HepG2 (cell line): ENCODE measurements around the gene UBXN1. TPM values are rescaled to one million over a fixed set of nuclear protein-coding genes. Genes with fewer than 3 reads are reported as not detected.

Experiments
- ATAC-seq: fragments of 200-7000 bp; cut with Tn5 transposase; 3 replicates; pipeline ENCODE4 v1.9.1; 2020; ENCODE audit warnings: mild to moderate bottlenecking, moderate library complexity
- BruUV-seq: library from RNA; stranded (reverse); fragments of 400-500 nt; replicated peaks from 2 replicates; lab custom pipeline; 2021; lab: Mats Ljungman, UMichigan
- CTCF ChIA-PET: fragments of 300-600 bp; formaldehyde crosslinking; extraction: SDS; loops from one replicate; lab custom pipeline; 2021; ENCODE audit warnings: low total read pairs, inconsistent platforms, low intra/inter-chr PET ratio; lab: Yijun Ruan, JAX
- POLR2A ChIA-PET: fragments of 350-600 bp; sonication (Branson Sonifier 250); formaldehyde crosslinking; loops from one replicate; lab custom pipeline; 2020; ENCODE audit warnings: antibody characterized with exemption, inconsistent platforms; lab: Yijun Ruan, JAX
- DNase-seq: peaks from one replicate; pipeline ENCODE4 v3.0.0-alpha.2; 2015; ENCODE audit warnings: low spot score
- FAIRE-seq: peaks from 3 replicates; lab custom pipeline; 2011; peaks lifted over from hg19 to GRCh38; lab: Jason Lieb, UNC
- H2AFZ ChIP-seq: one replicate; pipeline ENCODE4 v1.6.1; 2011; ENCODE audit warnings: low read length, inconsistent platforms
- H3K27ac ChIP-seq: fragments of 300-600 bp; 3 replicates; pipeline ENCODE4 v1.8.0; 2011; ENCODE audit warnings: mixed run types, mild to moderate bottlenecking, mixed read lengths, low read length, inconsistent platforms; ENCODE audit not compliant: insufficient read depth; ENCODE audit errors: extremely low read length
- H3K27me3 ChIP-seq, 2 experiments: fragments of 200-600 bp in 1 of 2; 2 replicates in 1 of 2; 3 replicates in 1 of 2; pipeline versions ENCODE4 v1.6.0 to v1.8.0; 2011; ENCODE audit warnings: low read length in 2 of 2, mild to moderate bottlenecking in 2 of 2, moderate library complexity in 2 of 2, inconsistent platforms in 1 of 2; ENCODE audit not compliant: insufficient read depth in 2 of 2, control insufficient read depth in 1 of 2
- H3K36me3 ChIP-seq, 2 experiments: fragments of 200-600 bp in 1 of 2; replicated peaks in 1 of 2; 2 replicates in 1 of 2; 3 replicates in 1 of 2; pipeline versions ENCODE4 v1.5.1 to v1.8.0; 2011; ENCODE audit warnings: low read length in 2 of 2, inconsistent platforms in 1 of 2; ENCODE audit not compliant: insufficient read depth in 2 of 2, control insufficient read depth in 1 of 2
- H3K4me1 ChIP-seq: 2 replicates; pipeline ENCODE4 v1.5.1; 2012; ENCODE audit warnings: low read length, inconsistent platforms; ENCODE audit not compliant: insufficient read depth
- H3K4me2 ChIP-seq: 2 replicates; pipeline ENCODE4 v1.6.0; 2011; ENCODE audit warnings: low read depth, low read length, inconsistent platforms
- H3K4me3 ChIP-seq, 3 experiments: fragments of 200-600 bp in 1 of 3; sonication (generic), shearing (Covaris generic) in 1 of 3; replicated peaks in 1 of 3; 2 replicates each; pipeline ENCODE4 v1.5.1; 2011 to 2016; ENCODE audit warnings: low read length in 3 of 3, inconsistent platforms in 2 of 3, low read depth in 2 of 3, mild to moderate bottlenecking in 2 of 3, control low read depth in 1 of 3, mixed read lengths in 1 of 3; ENCODE audit not compliant: insufficient read depth in 1 of 3
- H3K79me2 ChIP-seq: one replicate; pipeline ENCODE4 v1.6.1; 2011; ENCODE audit warnings: low read length, inconsistent platforms; ENCODE audit not compliant: insufficient read depth
- H3K9ac ChIP-seq: 2 replicates; pipeline ENCODE4 v1.6.0; 2011; ENCODE audit warnings: mild to moderate bottlenecking, low read depth, low read length, inconsistent platforms; ENCODE audit not compliant: insufficient read depth
- H3K9me3 ChIP-seq: 2 replicates; pipeline ENCODE4 v1.5.1; 2012; ENCODE audit warnings: mild to moderate bottlenecking, low read length
- H4K20me1 ChIP-seq: 2 replicates; pipeline ENCODE4 v1.6.0; 2011; ENCODE audit warnings: inconsistent platforms, mild to moderate bottlenecking, low read length, moderate library complexity; ENCODE audit not compliant: insufficient read depth
- ATM ChIP-seq: fragments of 450-650 bp; IDR thresholded peaks from 2 replicates; pipeline ENCODE4 v1.7.1; 2017; ENCODE audit warnings: mild to moderate bottlenecking, borderline replicate concordance
- KLF6 ChIP-seq: IDR thresholded peaks from 2 replicates; pipeline ENCODE4 v1.8.0; 2016; ENCODE audit warnings: missing biosample characterization, missing genetic modification reagents
- MAFF ChIP-seq: IDR thresholded peaks from 2 replicates; pipeline ENCODE4 v1.6.1; 2011; ENCODE audit warnings: low read depth, low read length, improper control_type of control experiment
- MAFK ChIP-seq, 2 experiments: IDR thresholded peaks in 1 of 2; conservative IDR thresholded peaks in 1 of 2; 2 replicates each; pipeline ENCODE4 v1.6.1; 2011; ENCODE audit warnings: improper control_type of control experiment in 2 of 2, low read length in 2 of 2
- NFKBIZ ChIP-seq: IDR thresholded peaks from 2 replicates; pipeline ENCODE4 v1.6.1; 2018; ENCODE audit warnings: missing genetic modification reagents, missing compliant biosample characterization
- SP1 ChIP-seq, 2 experiments: fragments of 450-650 bp in 1 of 2; sonication (generic) in 1 of 2; formaldehyde crosslinking in 1 of 2; IDR thresholded peaks; 2 replicates each; pipeline versions ENCODE4 v1.4.0 to v1.6.1; 2016 to 2020; ENCODE audit warnings: missing genetic modification reagents in 1 of 2
- ZBTB8A ChIP-seq: sonication (generic); formaldehyde crosslinking; IDR thresholded peaks from 2 replicates; pipeline ENCODE4 v1.4.0; 2020; ENCODE audit warnings: mild to moderate bottlenecking, low read depth, missing genetic modification reagents, borderline replicate concordance
- ZNF256 ChIP-seq: sonication (generic); formaldehyde crosslinking; conservative IDR thresholded peaks from 2 replicates; pipeline ENCODE4 v1.4.0; 2020; ENCODE audit warnings: missing genetic modification reagents
- ZNF335 ChIP-seq: sonication (generic); formaldehyde crosslinking; IDR thresholded peaks from 2 replicates; pipeline ENCODE4 v1.4.0; 2020; ENCODE audit warnings: missing genetic modification reagents
- ZNF34 ChIP-seq: sonication (generic); formaldehyde crosslinking; IDR thresholded peaks from 2 replicates; pipeline ENCODE4 v1.4.0; 2020; ENCODE audit warnings: mild to moderate bottlenecking, missing genetic modification reagents, borderline replicate concordance
- ZNF557 ChIP-seq: sonication (generic); formaldehyde crosslinking; IDR thresholded peaks from 2 replicates; pipeline ENCODE4 v1.4.0; 2020; ENCODE audit warnings: missing genetic modification reagents
- ZNF614 ChIP-seq: IDR thresholded peaks from 2 replicates; pipeline ENCODE4 v1.6.1; 2018; ENCODE audit warnings: missing biosample characterization, missing genetic modification reagents, inconsistent platforms, borderline replicate concordance
- ZZZ3 ChIP-seq: sonication (generic); formaldehyde crosslinking; IDR thresholded peaks from 2 replicates; pipeline ENCODE4 v1.4.0; 2020; ENCODE audit warnings: missing genetic modification reagents, mild to moderate bottlenecking, borderline replicate concordance
- WGBS: methylation state at CpG from one replicate; pipeline ENCODE4 v1.1.6; 2017; ENCODE audit warnings: low lambda C conversion rate; 5-methylcytosine and 5-hydroxymethylcytosine counted together
- in situ Hi-C: cut with HindIII; loops from 2 replicates; pipeline ENCODE4 v1.10.0; 2017; ENCODE audit warnings: low pct_unique_long_range_greater_than_20kb; ENCODE audit not compliant: extremely low pct_ligation_motif_present
- intact Hi-C: fragments of 100-400 bp; cut with micrococcal nuclease; formaldehyde crosslinking; loops from one replicate; pipeline ENCODE4 v1.10.0; 2022; ENCODE audit not compliant: unreplicated experiment
- polyA plus RNA-seq, 8 experiments: library from polyadenylated mRNA; depleted of rRNA in 3 of 8; stranded (reverse) in 7 of 8; unstranded in 1 of 8; fragments of >200 nt; fragmentation: Illumina TruSeq in 4 of 8; extraction: Trizol in 4 of 8; gene quantifications; 2 replicates each; pipeline versions ENCODE4 v1.2.1 to v1.2.3, GENCODE V29; 2011 to 2016; ENCODE audit warnings: low read depth in 4 of 8, missing spikeins in 1 of 8, mixed read lengths in 1 of 8; ENCODE audit not compliant: insufficient read depth in 1 of 8
- total RNA-seq, 5 experiments: library from RNA; depleted of rRNA; stranded (reverse); fragments of >200 nt; fragmentation: Illumina TruSeq; extraction: Trizol; gene quantifications; 2 replicates each; pipeline ENCODE4 v1.2.3, GENCODE V29; 2016; ENCODE audit warnings: low read depth in 1 of 5
- TF ChIP-seq, protein P1 (sequence below): IDR thresholded peaks from 2 replicates; pipeline ENCODE4 v1.6.1; 2016; ENCODE audit warnings: control low read depth
- TF ChIP-seq, protein P2 (sequence below): sonication (generic); formaldehyde crosslinking; IDR thresholded peaks from 2 replicates; pipeline ENCODE4 v1.9.0; 2021; ENCODE audit warnings: missing genetic modification reagents, borderline replicate concordance

Gene UBXN1
- total and polyA plus RNA-seq, 2 of the 13 experiments (the other 11 are each of a cell fraction or from before 2014, with no cell fraction given): 47.5 to 52.4 TPM

DNA sequence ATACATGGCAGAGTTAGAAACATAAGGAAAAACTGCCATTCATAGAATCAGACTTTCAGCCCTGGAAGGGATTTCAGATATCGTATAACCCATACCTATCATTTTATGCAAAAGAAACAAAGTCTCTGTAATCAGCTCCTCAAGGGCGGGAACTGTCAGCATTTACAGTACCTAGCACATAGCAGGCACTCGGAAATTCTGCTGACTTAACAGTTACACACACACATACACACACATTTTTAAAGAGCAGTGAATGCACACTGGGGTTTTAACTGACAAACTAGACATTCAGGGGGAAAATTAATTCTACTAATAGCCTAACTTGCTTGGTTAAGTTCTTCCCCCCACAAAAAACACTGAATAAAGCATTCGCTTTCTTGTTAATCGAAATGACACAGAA lies 37.3 kb upstream of the UBXN1 start:
- ChIA-PET POLR2A (interaction anchor here (1.8 kb wide), 1 partner anchor 11 kb away, joined by 6 read pairs; the partner anchor contains the start of gene HNRNPUL2), CTCF (no interaction called here)
- H3K27ac ChIP-seq: no peak overlapping the region
- no peak overlapping the region for H3K4me2 ChIP-seq
- 94% methylated on average over 5 of the region's 5 CpGs for whole genome bisulfite sequencing
- DNase-seq: no peak
- no TSS peak for BruUV-seq
- no peak overlapping the region for H3K4me3 ChIP-seq
- peaks cover 16% of the 10 kb centered on the region for H3K79me2 ChIP-seq
- H3K27me3 ChIP-seq: no peaks in the 10 kb centered on the region
- TF ChIP-seq SP1 (IDR thresholded peaks at IDR 0.05) (no peak), SP1 (CRISPR knock-in tag; IDR thresholded peaks at IDR 0.05) (no peak), ZNF256 (CRISPR knock-in tag) (no peak), ZNF335 (CRISPR knock-in tag) (no peak), ZNF34 (CRISPR knock-in tag) (no peak), ZZZ3 (CRISPR knock-in tag) (no peak), MAFF (peak; percentile 93), NFKBIZ (CRISPR knock-in tag) (no peak), MAFK (conservative IDR thresholded peaks at IDR 0.05 in 1 of 2, IDR thresholded peaks at IDR 0.05 in 1 of 2; ENCODE audit: low read length in 2 of 2) (peak; percentile 90 to 95), ATM (no peak), ZNF557 (CRISPR knock-in tag) (no peak), KLF6 (CRISPR knock-in tag) (no peak), ZBTB8A (CRISPR knock-in tag) (no peak), ZNF614 (no peak)
- TF ChIP-seq, protein P1, sequence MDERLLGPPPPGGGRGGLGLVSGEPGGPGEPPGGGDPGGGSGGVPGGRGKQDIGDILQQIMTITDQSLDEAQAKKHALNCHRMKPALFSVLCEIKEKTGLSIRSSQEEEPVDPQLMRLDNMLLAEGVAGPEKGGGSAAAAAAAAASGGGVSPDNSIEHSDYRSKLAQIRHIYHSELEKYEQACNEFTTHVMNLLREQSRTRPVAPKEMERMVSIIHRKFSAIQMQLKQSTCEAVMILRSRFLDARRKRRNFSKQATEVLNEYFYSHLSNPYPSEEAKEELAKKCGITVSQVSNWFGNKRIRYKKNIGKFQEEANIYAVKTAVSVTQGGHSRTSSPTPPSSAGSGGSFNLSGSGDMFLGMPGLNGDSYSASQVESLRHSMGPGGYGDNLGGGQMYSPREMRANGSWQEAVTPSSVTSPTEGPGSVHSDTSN (CRISPR knock-in tag): no peak
- TF ChIP-seq, protein P2, sequence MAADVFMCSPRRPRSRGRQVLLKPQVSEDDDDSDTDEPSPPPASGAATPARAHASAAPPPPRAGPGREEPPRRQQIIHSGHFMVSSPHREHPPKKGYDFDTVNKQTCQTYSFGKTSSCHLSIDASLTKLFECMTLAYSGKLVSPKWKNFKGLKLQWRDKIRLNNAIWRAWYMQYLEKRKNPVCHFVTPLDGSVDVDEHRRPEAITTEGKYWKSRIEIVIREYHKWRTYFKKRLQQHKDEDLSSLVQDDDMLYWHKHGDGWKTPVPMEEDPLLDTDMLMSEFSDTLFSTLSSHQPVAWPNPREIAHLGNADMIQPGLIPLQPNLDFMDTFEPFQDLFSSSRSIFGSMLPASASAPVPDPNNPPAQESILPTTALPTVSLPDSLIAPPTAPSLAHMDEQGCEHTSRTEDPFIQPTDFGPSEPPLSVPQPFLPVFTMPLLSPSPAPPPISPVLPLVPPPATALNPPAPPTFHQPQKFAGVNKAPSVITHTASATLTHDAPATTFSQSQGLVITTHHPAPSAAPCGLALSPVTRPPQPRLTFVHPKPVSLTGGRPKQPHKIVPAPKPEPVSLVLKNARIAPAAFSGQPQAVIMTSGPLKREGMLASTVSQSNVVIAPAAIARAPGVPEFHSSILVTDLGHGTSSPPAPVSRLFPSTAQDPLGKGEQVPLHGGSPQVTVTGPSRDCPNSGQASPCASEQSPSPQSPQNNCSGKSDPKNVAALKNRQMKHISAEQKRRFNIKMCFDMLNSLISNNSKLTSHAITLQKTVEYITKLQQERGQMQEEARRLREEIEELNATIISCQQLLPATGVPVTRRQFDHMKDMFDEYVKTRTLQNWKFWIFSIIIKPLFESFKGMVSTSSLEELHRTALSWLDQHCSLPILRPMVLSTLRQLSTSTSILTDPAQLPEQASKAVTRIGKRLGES: no peak
- no peaks in the 10 kb centered on the region for H3K9me3 ChIP-seq
- in situ Hi-C loops: no loop called here
- ATAC-seq: no peak
- H2AFZ ChIP-seq: no peak overlapping the region
- 0 out of 2 replicates have a peak overlapping the region, but pooled peaks have one; percentile 3 for H3K9ac ChIP-seq
- intact Hi-C loops: no loop called here
- FAIRE-seq: no peak
- peaks cover 31 to 92% of the 10 kb centered on the region in 2 experiments for H3K36me3 ChIP-seq
- H4K20me1 ChIP-seq: no peaks in the 10 kb centered on the region; the same call in 1 of the 2 replicates
- no peaks in the 10 kb centered on the region for H3K4me1 ChIP-seq
